PC-9 (cell line): ENCODE measurements around the gene CCDC121. TPM values are rescaled to one million over a fixed set of nuclear protein-coding genes. Genes with fewer than 3 reads are reported as not detected.

ENCODE experiments used
- BruUV-seq: library from RNA; stranded (reverse); fragments of 400-500 nt; replicated peaks from 2 replicates; lab custom pipeline; 2021; lab: Mats Ljungman, UMichigan
- CTCF ChIA-PET: fragments of 300-600 bp; sonication (Branson Sonifier 250); formaldehyde crosslinking; loops from one replicate; lab custom pipeline; 2022; ENCODE audit warnings: antibody characterized with exemption; lab: Charles Lee
- POLR2A ChIA-PET: fragments of 300-600 bp; sonication (Branson Sonifier 250); formaldehyde crosslinking; loops from one replicate; lab custom pipeline; 2022; ENCODE audit warnings: antibody characterized with exemption; ENCODE audit not compliant: unreplicated experiment; lab: Charles Lee
- DNase-seq, 2 experiments: peaks; one replicate each; pipeline versions ENCODE4 v3.0.0 to v3.0.0-alpha.2; 2015 to 2022; ENCODE audit warnings: mixed read lengths in 1 of 2
- H2AFZ ChIP-seq: fragments of 200-600 bp; sonication (generic); 2 replicates; pipeline ENCODE4 v1.8.1; 2017; ENCODE audit warnings: antibody characterized with exemption
- H3F3A ChIP-seq: fragments of 200-600 bp; sonication (generic); 2 replicates; pipeline ENCODE4 v1.8.1; 2017; ENCODE audit warnings: antibody characterized with exemption, mild to moderate bottlenecking, low read depth; ENCODE audit not compliant: insufficient read depth
- H3K27ac ChIP-seq: fragments of 200-600 bp; sonication (generic); 2 replicates; pipeline ENCODE4 v1.6.1; 2016; ENCODE audit warnings: mixed run types
- H3K27me3 ChIP-seq: fragments of 200-600 bp; sonication (generic); 2 replicates; pipeline ENCODE4 v1.6.1; 2016; ENCODE audit warnings: low read depth, mixed run types; ENCODE audit not compliant: insufficient read depth
- H3K36me3 ChIP-seq: fragments of 200-600 bp; sonication (generic); 2 replicates; pipeline ENCODE4 v1.6.1; 2016; ENCODE audit warnings: low read depth, mixed run types
- H3K4me1 ChIP-seq: fragments of 200-600 bp; sonication (generic); replicated peaks from 2 replicates; pipeline ENCODE4 v1.6.1; 2016; ENCODE audit warnings: mixed run types; ENCODE audit not compliant: insufficient read depth
- H3K4me2 ChIP-seq: fragments of 200-600 bp; sonication (generic); 2 replicates; pipeline ENCODE4 v1.6.1; 2017; ENCODE audit warnings: mixed run types
- H3K4me3 ChIP-seq: fragments of 200-600 bp; sonication (generic); 2 replicates; pipeline ENCODE4 v1.6.1; 2016; ENCODE audit warnings: mixed run types
- H3K79me2 ChIP-seq: fragments of 200-600 bp; sonication (generic); 2 replicates; pipeline ENCODE4 v1.6.1; 2017; ENCODE audit warnings: low read depth, mixed run types
- H3K9me2 ChIP-seq: fragments of 200-600 bp; sonication (generic); 2 replicates; pipeline ENCODE4 v1.8.1; 2017; ENCODE audit warnings: mild to moderate bottlenecking; ENCODE audit not compliant: insufficient read depth
- H3K9me3 ChIP-seq: fragments of 200-600 bp; sonication (generic); 2 replicates; pipeline ENCODE4 v1.8.1; 2016; ENCODE audit warnings: low read depth; ENCODE audit not compliant: insufficient read depth
- H4K20me1 ChIP-seq: fragments of 200-600 bp; sonication (generic); 2 replicates; pipeline ENCODE4 v1.8.1; 2017; ENCODE audit not compliant: insufficient read depth
- EZH2 ChIP-seq: fragments of 200-600 bp; sonication (generic); IDR thresholded peaks from 2 replicates; pipeline ENCODE4 v1.8.0; 2017; ENCODE audit warnings: antibody characterized with exemption, low read depth
- intact Hi-C: fragments of 100-400 bp; cut with micrococcal nuclease; formaldehyde crosslinking; loops from one replicate; pipeline ENCODE4 v1.10.0; 2022; ENCODE audit not compliant: unreplicated experiment
- total RNA-seq: library from RNA; stranded (reverse); gene quantifications from 2 replicates; pipeline ENCODE4 v1.2.3, GENCODE V29; 2021
- TF ChIP-seq, protein P1 (sequence below): fragments of 200-600 bp; sonication (generic); conservative IDR thresholded peaks from 2 replicates; pipeline ENCODE4 v1.6.1; 2017; ENCODE audit warnings: mixed run types, antibody characterized with exemption, mild to moderate bottlenecking, moderate library complexity

Gene CCDC121
- total RNA-seq, 1 experiment from 2014 or later: 2.9 TPM

DNA sequence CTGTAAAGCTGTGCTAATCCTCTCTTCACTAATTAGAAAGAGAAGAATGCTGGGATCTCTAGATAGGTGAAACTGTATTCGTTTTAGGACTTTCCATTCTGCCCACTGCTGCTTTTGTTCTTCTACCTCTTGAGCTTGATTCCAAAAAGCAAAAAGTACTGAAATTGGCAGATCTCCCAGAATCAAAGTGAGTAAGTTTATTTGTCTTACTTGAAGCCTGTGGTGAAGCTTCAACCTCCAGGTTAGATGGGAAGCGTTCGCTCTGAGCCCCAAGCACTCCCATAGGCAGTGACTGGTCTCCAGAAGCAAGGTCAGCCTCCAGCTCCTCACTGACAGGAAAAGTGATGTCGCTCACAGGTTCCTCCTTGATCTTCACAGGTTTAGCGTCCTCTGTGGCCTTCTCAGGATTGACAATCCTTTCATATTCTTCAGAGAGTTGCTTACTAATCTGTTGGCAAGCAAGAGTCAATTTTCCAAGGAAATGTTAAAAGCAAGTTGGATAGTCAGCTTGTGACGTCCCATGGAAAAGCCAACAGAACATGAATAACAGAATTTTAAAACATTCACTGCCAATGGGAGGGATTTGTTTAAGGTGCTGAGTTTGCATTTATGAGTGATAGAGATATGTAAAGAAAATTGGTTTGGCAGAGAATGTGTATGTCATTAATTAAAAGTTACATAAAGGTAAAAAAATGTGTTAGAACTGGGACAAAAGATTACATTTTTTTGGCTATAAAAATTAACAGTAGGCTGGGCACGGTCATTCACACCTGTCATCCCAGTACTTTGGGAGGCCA, 26.5 kb upstream of the CCDC121 start:
- Histone ChIP-seq H3K27ac (no peak overlapping the region), H3K4me3 (no peak overlapping the region), H3K4me1 (peaks cover 10% of the 10 kb centered on the region; the same call in 1 of the 2 replicates), H2AFZ (no peak overlapping the region), H3F3A (peaks cover 22% of the 10 kb centered on the region), H3K79me2 (no peaks in the 10 kb centered on the region), H4K20me1 (peaks cover 14% of the 10 kb centered on the region; the same call in 1 of the 2 replicates), H3K4me2 (no peak overlapping the region), H3K9me3 (no peaks in the 10 kb centered on the region), H3K36me3 (peaks cover 67% of the 10 kb centered on the region), H3K27me3 (no peaks in the 10 kb centered on the region), H3K9me2 (no peaks in the 10 kb centered on the region)
- no peak for DNase-seq
- ChIA-PET CTCF (no interaction called here), POLR2A (interaction anchor here (0.7 kb wide), 1 partner anchor 373 kb away, joined by 3 read pairs; no protein-coding TSS in a partner anchor)
- no TSS peak for BruUV-seq
- TF ChIP-seq, protein P1, sequence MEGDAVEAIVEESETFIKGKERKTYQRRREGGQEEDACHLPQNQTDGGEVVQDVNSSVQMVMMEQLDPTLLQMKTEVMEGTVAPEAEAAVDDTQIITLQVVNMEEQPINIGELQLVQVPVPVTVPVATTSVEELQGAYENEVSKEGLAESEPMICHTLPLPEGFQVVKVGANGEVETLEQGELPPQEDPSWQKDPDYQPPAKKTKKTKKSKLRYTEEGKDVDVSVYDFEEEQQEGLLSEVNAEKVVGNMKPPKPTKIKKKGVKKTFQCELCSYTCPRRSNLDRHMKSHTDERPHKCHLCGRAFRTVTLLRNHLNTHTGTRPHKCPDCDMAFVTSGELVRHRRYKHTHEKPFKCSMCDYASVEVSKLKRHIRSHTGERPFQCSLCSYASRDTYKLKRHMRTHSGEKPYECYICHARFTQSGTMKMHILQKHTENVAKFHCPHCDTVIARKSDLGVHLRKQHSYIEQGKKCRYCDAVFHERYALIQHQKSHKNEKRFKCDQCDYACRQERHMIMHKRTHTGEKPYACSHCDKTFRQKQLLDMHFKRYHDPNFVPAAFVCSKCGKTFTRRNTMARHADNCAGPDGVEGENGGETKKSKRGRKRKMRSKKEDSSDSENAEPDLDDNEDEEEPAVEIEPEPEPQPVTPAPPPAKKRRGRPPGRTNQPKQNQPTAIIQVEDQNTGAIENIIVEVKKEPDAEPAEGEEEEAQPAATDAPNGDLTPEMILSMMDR: no peak
- TF ChIP-seq EZH2: no peak
- intact Hi-C loops: loop anchor here (10.0 kb wide), 1 partner anchor 211 kb away; the partner anchor contains the start of gene KRTCAP3

DNA sequence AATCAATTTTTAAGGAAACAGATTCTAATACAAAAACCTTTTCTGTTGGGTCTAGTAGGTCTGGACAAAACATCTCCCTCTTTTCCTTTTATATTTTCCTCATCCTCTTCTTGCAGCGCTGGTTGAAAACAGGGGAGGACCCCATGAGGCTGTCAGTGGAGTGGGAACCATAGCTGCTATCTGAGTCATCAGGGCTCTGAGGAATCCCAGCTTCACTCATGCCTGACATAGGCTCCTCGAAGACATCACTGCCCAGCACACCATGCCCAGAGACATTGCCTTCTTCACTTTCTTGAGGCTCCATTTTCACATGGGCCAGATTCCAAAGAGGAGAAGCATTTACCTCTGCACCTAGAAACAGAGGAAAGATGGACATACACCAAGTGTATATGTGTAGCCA, 24.6 kb upstream of the CCDC121 start:
- H3F3A ChIP-seq: peaks cover 31% of the 10 kb centered on the region
- H3K9me3 ChIP-seq: no peaks in the 10 kb centered on the region
- H3K27ac ChIP-seq: peak overlapping the region; percentile 13; the same call in 1 of the 2 replicates
- H4K20me1 ChIP-seq: peaks cover 7% of the 10 kb centered on the region; the same call in 1 of the 2 replicates
- ChIA-PET CTCF (no interaction called here), POLR2A (interaction anchor here (0.6 kb wide), 1 partner anchor 1140 kb away, joined by 3 read pairs; no protein-coding TSS in a partner anchor)
- intact Hi-C loops: loop anchor here (10.0 kb wide), 1 partner anchor 209 kb away; the partner anchor contains the start of gene KRTCAP3
- peaks cover 62% of the 10 kb centered on the region for H3K36me3 ChIP-seq
- no peak overlapping the region for H3K4me2 ChIP-seq
- no TSS peak for BruUV-seq
- H3K9me2 ChIP-seq: no peaks in the 10 kb centered on the region
- no peak for TF ChIP-seq EZH2
- TF ChIP-seq, protein P1: no peak
- peaks cover 10% of the 10 kb centered on the region; the same call in 1 of the 2 replicates for H3K4me1 ChIP-seq
- no peaks in the 10 kb centered on the region for H3K79me2 ChIP-seq
- H2AFZ ChIP-seq: no peak overlapping the region
- no peaks in the 10 kb centered on the region for H3K27me3 ChIP-seq
- no peak for DNase-seq
- no peak overlapping the region for H3K4me3 ChIP-seq

DNA sequence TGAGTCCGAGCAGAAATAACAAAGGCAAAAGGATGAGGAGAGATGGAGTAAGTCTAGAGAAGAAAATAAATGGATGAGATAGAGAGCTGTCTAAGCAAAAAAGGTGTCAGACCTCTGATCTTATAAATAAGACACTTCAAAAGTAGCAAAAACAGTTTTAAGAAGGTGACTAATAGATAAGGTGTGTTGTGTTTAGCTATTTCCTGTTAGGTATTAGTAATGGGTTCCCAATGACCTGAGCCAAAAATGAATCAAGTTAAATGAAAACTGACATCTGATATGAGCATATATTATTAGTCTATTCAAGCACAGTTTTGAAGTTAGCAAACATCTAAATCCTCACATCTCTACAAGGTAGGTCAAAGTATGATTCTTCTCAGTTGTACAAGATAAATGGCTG, 24.0 kb upstream of the CCDC121 start:
- peak in 1 of 2 experiments; percentile 54 for DNase-seq
- CTCF ChIA-PET: no interaction called here
- POLR2A ChIA-PET: interaction anchor here (0.6 kb wide), 1 partner anchor 1500 kb away, joined by 3 read pairs; no protein-coding TSS in a partner anchor
- H3K9me3 ChIP-seq: no peaks in the 10 kb centered on the region
- H4K20me1 ChIP-seq: 0 out of 2 replicates have a peak, but pooled peaks cover 7% of the 10 kb centered on the region
- intact Hi-C loops: loop anchor here (10.0 kb wide), 1 partner anchor 208 kb away; the partner anchor contains the start of gene KRTCAP3
- TF ChIP-seq EZH2: no peak
- TF ChIP-seq, protein P1: no peak
- no peaks in the 10 kb centered on the region for H3K9me2 ChIP-seq
- no TSS peak for BruUV-seq
- H2AFZ ChIP-seq: no peak overlapping the region
- H3K4me1 ChIP-seq: peaks cover 10% of the 10 kb centered on the region; the same call in 1 of the 2 replicates
- H3F3A ChIP-seq: peaks cover 29% of the 10 kb centered on the region
- peaks cover 65% of the 10 kb centered on the region for H3K36me3 ChIP-seq
- peak overlapping the region; percentile 13; the same call in 1 of the 2 replicates for H3K27ac ChIP-seq
- H3K79me2 ChIP-seq: no peaks in the 10 kb centered on the region
- no peak overlapping the region for H3K4me3 ChIP-seq
- H3K4me2 ChIP-seq: no peak overlapping the region
- no peaks in the 10 kb centered on the region for H3K27me3 ChIP-seq
